Stomach (tissue), 4 donors: ENCODE data around the gene SELENOF.

Experiments
- CTCF ChIP-seq, 7 experiments: fragments of 450-650 bp in 4 of 7; fragments of 200-600 bp in 3 of 7; sonication (generic) in 3 of 7; IDR thresholded peaks; one replicate each; pipeline ENCODE4 v1.5.1; 2016 to 2019; ENCODE audit warnings: antibody characterized with exemption in 7 of 7, control low read depth in 2 of 7, mild to moderate bottlenecking in 1 of 7
- POLR2AphosphoS5 ChIP-seq, 3 donors: sonication (generic); formaldehyde crosslinking; IDR thresholded peaks; one replicate each; pipeline ENCODE4 v1.6.1; 2016; ENCODE audit warnings: antibody characterized with exemption in 3 of 3

- TF ChIP-seq CTCF (IDR thresholded peaks at IDR 0.05), result no peak
- no peak for TF ChIP-seq POLR2AphosphoS5 (IDR thresholded peaks at IDR 0.05)
These were observed 1.9 kb upstream of the SELENOF start for GRCh38 chr1:86915737-86916235.
